Measurements from ENCODE around the gene TAPT1.

The TAPT1 gene

DNA sequence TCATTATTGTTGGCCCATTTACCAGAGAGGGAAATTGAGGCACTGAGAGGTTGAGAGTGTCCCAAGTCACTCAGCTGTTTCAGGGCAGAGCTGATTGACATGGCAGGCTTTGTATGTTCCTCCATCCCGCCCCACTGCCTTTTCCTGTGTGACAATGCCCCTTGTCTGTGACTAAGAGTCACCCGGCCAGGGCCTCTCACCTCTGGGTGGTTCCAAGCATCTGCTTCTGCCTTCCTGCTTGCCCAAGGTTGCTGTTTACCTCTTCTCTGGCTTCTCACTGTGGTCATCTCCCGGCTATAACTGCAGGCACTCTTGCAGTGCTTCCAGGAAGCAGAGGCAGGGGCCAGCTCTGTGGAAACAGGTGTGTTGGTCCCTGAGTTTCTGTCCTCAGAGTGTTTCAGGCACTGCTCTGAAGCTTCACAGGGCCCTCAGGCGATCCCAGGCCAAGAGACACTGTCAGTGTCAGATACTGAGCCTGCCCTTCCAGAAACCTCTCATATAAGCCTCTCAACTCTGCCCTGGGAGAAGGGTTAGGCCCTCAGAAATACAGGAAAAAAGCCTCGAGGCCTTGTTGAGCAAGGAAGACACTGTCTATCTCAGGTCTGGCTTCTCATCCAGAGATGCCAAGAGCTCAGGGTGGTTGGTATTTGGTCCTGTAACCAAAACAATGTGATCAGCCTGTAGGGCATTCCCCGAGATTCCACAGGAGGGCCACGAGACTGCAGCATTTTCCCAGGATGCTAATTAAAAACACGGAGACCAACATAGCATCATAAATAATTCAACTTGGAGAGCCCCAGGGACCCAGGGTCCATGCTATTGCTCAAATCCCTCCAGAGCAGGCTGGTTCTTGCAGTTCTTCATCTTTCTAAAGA lies 100.5 kb downstream of the TAPT1 start:
- H3K4me3 Mint-ChIP-seq = no peak overlapping the region
- H3K9me3 Mint-ChIP-seq (ENCODE audit: low read depth) = peaks cover 4% of the 10 kb centered on the region
- H3K4me1 Mint-ChIP-seq (ENCODE audit: low read depth) = peaks cover 39% of the 10 kb centered on the region
- no peaks in the 10 kb centered on the region for H3K36me3 Mint-ChIP-seq
- no peak overlapping the region for H3K27ac Mint-ChIP-seq
- H3K27me3 Mint-ChIP-seq = no peaks in the 10 kb centered on the region

DNA sequence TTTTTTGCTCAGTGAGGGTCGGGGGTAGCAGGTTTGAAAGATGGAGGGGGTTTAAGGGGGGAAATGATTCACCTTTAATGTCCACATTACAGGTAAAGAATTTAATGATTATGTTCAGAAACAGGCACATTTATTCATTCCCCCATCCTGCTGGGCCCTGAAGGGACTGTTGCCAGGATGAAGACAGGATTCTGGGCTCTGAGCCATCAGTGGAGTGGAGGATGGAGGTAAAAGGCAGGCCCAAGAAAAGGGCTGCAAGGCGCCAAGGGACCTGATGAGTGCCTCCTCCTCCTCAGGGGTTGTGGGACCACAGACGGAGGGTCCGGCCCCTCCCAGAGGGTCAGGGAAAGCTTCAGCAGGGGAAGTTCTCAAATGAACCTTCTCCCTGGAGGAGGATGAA lies 102.0 kb downstream of the TAPT1 start:
- H3K27ac Mint-ChIP-seq = no peak overlapping the region
- peaks cover 39% of the 10 kb centered on the region for H3K4me1 Mint-ChIP-seq (ENCODE audit: low read depth)
- H3K4me3 Mint-ChIP-seq = no peak overlapping the region
- no peaks in the 10 kb centered on the region for H3K36me3 Mint-ChIP-seq
- H3K27me3 Mint-ChIP-seq = no peaks in the 10 kb centered on the region
- peaks cover 4% of the 10 kb centered on the region for H3K9me3 Mint-ChIP-seq (ENCODE audit: low read depth)

DNA sequence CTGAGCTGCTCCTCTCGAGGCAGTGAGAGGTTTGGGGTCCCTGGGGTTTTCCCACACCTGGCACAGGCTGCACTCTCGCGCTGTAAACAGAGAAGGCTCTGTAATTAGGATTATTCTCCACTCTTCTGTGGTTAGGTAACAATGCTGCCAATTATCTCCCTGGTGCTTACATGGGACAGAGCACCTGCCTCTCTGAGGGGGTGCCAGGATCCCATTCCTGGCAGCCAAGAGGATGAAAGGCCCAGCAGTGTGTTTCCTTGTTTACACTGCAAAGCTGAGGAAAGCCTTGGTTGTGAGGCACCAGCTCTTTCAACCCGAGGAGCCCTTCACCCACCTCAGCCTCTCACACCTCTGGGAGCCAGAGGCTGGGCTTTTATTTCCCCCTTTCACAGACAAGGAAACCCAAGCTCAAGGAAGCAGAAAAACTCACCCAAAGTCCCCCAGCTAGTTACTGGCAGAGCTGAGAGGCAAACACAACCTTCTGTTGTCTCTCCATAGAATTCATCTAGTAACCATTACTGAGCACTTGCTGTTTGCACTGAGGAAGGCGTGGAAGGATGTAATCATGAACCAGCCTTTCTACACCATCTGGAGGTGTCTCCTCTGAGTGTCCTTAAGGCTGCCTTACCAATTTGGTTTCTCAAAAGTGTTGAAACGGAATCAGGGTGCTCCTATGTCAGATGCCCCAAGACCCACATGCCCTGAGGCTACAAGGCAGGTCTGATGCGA lies 102.8 kb downstream of the TAPT1 start:
- Mint-ChIP-seq H3K4me1 (ENCODE audit: low read depth) (peaks cover 39% of the 10 kb centered on the region), H3K36me3 (no peaks in the 10 kb centered on the region), H3K27ac (peak overlapping the region; percentile 82), H3K4me3 (no peak overlapping the region), H3K27me3 (no peaks in the 10 kb centered on the region), H3K9me3 (ENCODE audit: low read depth) (peaks cover 4% of the 10 kb centered on the region)

DNA sequence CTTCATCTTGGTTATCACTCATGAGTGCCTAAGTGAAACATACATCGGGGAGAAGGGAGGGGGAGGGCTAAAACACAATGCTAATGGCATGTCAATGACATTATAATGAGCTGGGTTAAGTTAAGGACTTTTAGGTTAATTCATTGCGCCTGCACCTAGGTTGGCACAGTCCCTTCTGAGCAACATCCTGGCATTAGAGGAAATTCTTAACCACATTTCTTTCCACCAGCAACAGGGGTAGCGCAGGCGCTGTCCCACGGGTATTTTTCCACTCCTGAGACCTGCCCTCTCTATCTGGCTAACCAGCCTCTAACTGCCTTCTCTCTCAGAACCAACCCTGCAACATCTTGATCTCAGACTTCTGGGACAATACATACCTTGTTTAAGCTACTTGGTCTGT lies 103.5 kb downstream of the TAPT1 start:
- H3K27me3 Mint-ChIP-seq = no peaks in the 10 kb centered on the region
- peak overlapping the region; percentile 82 for H3K27ac Mint-ChIP-seq
- H3K4me3 Mint-ChIP-seq = peak overlapping the region; percentile 47

DNA sequence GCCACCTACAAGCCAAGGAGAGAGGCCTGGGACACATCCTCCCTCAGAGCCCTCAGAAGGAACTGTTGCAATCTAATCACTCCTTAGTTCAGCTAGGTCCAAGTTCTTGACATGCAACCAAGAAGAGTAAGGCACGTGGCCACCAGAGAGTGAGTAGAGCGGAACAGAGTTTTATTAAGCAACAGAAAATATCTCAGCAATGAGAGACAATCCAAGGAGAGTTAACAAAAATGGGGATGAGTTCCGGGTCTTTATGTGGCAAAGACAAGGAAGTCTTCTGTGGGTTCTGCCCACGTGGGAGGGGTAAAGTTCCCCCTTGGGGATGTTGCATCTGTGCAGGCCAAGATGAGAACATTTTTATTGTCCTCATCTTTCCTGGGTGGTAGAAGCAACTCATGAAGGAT lies 104.0 kb downstream of the TAPT1 start:
- Mint-ChIP-seq H3K9me3 (ENCODE audit: low read depth) (peaks cover 4% of the 10 kb centered on the region), H3K4me3 (peak overlapping the region; percentile 54), H3K27me3 (no peaks in the 10 kb centered on the region), H3K27ac (peak overlapping the region; percentile 82), H3K36me3 (no peaks in the 10 kb centered on the region), H3K4me1 (ENCODE audit: low read depth) (peaks cover 39% of the 10 kb centered on the region)

More for the DNA sequence above, 103.5 kb downstream of the TAPT1 start:
- no peaks in the 10 kb centered on the region for H3K36me3 Mint-ChIP-seq
- peaks cover 4% of the 10 kb centered on the region for H3K9me3 Mint-ChIP-seq (ENCODE audit: low read depth)
- H3K4me1 Mint-ChIP-seq (ENCODE audit: low read depth) = peaks cover 39% of the 10 kb centered on the region

DNA sequence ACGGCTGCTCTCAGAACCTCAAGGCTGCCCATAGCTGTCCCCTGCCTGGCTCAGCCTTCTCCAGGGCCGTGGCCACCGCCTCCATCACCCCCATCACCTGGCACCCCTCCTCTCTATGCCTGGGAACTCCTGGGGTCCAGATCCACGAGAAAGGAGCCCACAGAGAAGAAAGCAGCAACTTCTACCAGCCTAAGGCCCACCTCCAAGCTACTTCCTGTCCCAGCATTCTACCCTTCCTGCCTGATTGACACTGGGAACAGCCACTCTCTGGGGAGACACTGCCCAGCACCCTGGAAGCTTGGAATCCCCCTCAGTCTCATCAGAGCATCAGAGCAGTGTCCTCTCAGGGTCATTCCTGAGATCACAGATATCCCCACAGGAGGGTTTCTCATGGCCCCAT lies 105.6 kb downstream of the TAPT1 start:
- no peaks in the 10 kb centered on the region for H3K36me3 Mint-ChIP-seq
- no peak overlapping the region for H3K27ac Mint-ChIP-seq
- no peak overlapping the region for H3K4me3 Mint-ChIP-seq
- no peaks in the 10 kb centered on the region for H3K27me3 Mint-ChIP-seq
- peaks cover 4% of the 10 kb centered on the region for H3K9me3 Mint-ChIP-seq (ENCODE audit: low read depth)
- peaks cover 35% of the 10 kb centered on the region for H3K4me1 Mint-ChIP-seq (ENCODE audit: low read depth)

DNA sequence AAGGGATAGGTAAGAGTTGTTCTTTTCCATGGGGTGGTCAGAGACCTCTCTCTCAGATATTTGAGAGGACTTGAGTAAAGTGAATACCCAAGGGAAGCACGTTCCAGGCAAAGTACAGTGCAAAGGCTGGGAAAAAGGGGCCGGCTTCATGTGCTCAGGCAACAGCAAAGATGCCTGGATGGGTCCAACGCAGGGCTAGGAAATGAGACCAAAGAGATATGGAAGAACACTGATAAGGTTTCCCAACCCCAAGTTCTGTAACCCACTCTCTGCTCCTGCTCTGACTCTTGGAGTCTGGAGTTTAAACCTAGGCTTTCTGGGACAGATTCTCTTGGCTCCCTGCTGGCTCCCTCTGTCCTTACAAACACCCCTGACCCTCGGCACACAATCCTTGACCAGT lies 106.3 kb downstream of the TAPT1 start:
- Mint-ChIP-seq H3K27me3 (no peaks in the 10 kb centered on the region), H3K4me1 (ENCODE audit: low read depth) (peaks cover 33% of the 10 kb centered on the region), H3K36me3 (no peaks in the 10 kb centered on the region), H3K27ac (no peak overlapping the region), H3K4me3 (no peak overlapping the region), H3K9me3 (ENCODE audit: low read depth) (peaks cover 4% of the 10 kb centered on the region)

DNA sequence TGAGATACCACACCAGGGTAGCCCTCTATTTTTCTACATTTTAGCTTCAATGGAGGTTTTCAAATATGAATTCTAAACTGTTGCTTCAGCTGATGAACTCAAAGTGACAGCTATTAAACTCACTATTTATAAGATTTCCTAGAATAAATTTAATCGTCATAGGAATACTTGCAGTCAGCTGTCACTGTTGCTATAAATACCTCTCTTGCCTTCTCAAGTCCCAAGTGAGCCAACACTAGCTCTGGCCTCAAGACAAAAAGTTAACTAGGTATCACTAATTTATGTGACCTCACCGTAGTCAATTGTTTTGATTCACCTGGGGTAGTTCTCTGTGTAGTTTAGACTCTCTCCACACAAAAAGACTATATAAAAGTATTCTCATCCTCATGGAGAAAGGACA lies 108.2 kb downstream of the TAPT1 start:
- Mint-ChIP-seq H3K4me3 (no peak overlapping the region), H3K27ac (no peak overlapping the region), H3K9me3 (ENCODE audit: low read depth) (peaks cover 4% of the 10 kb centered on the region), H3K36me3 (no peaks in the 10 kb centered on the region), H3K27me3 (no peaks in the 10 kb centered on the region), H3K4me1 (ENCODE audit: low read depth) (peaks cover 20% of the 10 kb centered on the region)

DNA sequence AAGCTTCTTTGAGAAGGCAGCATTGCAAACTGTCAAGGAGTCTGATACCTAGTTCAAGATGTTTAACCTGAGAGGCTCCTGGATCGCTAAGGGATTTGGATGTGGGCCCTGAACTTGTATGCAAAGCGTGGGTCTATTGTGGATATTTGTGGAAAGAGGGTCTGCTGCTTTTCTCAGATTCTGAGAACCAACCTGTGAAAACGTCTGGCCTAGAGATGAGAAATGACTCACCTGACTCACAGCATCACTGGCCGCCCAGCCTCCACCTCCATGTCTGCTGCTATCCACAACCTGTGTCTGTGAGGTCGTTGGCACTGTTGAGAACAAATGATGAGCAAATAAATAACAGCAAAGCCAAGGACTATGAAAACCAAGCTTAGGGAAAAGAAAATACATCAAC lies 109.1 kb downstream of the TAPT1 start:
- Mint-ChIP-seq H3K9me3 (ENCODE audit: low read depth) (peaks cover 4% of the 10 kb centered on the region), H3K27ac (no peak overlapping the region), H3K4me3 (no peak overlapping the region), H3K4me1 (ENCODE audit: low read depth) (peaks cover 11% of the 10 kb centered on the region), H3K36me3 (no peaks in the 10 kb centered on the region), H3K27me3 (no peaks in the 10 kb centered on the region)

DNA sequence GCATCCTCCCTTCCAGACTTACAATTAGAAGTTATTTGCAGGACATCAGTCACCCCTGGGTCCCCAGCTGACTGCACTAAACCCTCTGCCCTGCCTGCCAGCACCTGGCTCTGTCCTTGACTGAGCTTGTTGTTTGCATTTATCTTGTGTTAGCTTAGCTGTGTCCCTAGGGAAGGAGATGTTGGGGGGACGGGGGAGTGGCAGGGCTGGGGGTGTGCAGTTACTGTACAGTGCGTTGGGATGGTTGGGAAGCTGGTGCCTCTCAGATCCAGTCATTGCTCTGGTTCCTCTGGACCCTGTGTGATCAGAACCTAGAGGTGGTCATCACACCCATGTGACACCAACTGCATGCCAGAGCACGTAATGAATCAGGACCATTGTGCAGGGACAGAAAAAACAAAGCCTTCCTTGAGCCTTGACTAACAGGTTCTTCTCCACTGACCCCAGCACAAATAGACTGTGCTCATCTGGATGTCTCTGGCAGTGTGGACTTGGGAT lies 109.7 kb downstream of the TAPT1 start:
- H3K27ac Mint-ChIP-seq = no peak overlapping the region
- H3K9me3 Mint-ChIP-seq (ENCODE audit: low read depth) = peaks cover 4% of the 10 kb centered on the region
- no peaks in the 10 kb centered on the region for H3K36me3 Mint-ChIP-seq
- H3K4me1 Mint-ChIP-seq (ENCODE audit: low read depth) = peaks cover 5% of the 10 kb centered on the region
- H3K27me3 Mint-ChIP-seq = no peaks in the 10 kb centered on the region
- H3K4me3 Mint-ChIP-seq = no peak overlapping the region

DNA sequence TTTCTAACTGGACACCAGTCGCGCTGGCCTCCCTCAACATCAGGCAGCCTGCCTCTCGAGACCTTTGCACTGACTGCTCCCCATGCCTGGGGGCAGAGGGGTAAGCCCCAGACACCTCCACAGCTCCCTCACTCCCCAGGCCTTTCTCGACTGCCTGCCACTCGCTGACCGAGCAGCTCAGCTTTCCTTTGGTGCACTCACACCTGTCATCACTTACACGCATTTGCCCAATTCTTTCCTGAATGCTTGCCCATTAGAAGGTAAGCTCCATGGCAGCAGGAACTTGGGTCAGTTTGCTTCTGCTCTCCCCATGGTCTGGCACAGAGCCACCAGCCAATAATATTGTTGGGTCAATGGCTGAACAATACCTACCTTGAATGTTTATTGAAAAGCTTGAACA lies 110.3 kb downstream of the TAPT1 start:
- Mint-ChIP-seq H3K36me3 (no peaks in the 10 kb centered on the region), H3K4me1 (ENCODE audit: low read depth) (no peaks in the 10 kb centered on the region), H3K27ac (no peak overlapping the region), H3K9me3 (ENCODE audit: low read depth) (no peaks in the 10 kb centered on the region), H3K4me3 (no peak overlapping the region), H3K27me3 (no peaks in the 10 kb centered on the region)

DNA sequence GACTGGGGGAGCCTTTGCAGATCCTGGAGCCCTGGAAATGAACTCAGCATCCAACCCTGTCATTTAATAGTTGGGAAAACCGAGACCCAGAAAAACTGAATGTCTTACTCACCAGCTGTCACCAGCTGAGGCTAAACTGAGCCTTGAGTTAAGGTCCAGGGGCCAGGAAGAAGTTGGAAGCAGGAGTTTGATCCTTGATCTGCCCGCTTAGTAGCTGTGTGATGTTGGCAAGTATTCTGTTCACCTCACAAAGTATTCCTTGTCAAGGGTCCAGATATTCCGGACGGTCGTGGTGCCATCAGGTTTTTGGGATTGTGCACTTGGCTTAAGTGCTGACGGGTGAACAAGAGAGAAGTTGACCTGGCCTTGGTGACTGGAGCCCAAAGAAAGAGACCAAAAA lies 111.7 kb downstream of the TAPT1 start:
- Mint-ChIP-seq H3K9me3 (ENCODE audit: low read depth) (no peaks in the 10 kb centered on the region), H3K36me3 (no peaks in the 10 kb centered on the region), H3K4me1 (ENCODE audit: low read depth) (no peaks in the 10 kb centered on the region), H3K4me3 (no peak overlapping the region), H3K27ac (no peak overlapping the region), H3K27me3 (no peaks in the 10 kb centered on the region)

DNA sequence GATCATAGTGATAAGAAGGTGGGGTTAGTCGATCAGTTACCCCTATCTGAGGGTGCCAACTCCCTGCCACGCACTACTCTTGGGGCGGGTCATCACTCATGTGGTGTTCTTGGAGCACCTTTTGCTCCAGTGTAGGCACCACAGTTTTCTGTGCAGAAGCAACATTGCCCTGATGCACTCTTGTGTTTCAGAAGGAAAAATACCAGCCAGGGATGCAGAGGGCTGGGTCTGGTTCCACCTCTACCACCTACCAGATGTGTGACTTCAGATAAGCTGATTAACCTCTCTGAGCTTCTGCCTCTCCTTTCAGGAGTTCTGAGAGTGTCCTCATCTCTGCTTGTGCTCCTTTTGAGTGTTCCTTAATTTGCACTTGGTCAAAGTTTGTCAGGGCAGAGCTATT lies 112.5 kb downstream of the TAPT1 start:
- Mint-ChIP-seq H3K9me3 (ENCODE audit: low read depth) (no peaks in the 10 kb centered on the region), H3K4me3 (no peak overlapping the region), H3K27ac (no peak overlapping the region), H3K36me3 (no peaks in the 10 kb centered on the region), H3K27me3 (no peaks in the 10 kb centered on the region), H3K4me1 (ENCODE audit: low read depth) (no peaks in the 10 kb centered on the region)

DNA sequence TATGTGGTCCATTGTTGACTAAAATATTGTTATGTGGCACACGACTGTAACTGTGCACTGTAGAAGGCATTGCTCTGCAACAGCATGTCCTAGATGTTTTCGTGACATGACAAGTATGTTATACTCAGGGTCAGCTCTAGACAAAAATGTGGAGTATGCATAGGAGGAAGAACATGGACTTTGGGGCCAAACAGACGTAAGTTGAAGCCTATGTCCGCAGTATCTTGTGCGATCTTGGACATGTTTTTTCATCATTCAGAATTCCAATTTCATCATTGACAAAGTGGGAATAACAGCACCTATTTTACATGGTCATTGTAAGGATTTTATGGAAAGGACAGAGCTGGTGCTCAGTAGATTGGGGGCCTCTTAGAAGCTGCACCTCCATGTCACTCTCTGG lies 114.7 kb downstream of the TAPT1 start:
- Mint-ChIP-seq H3K4me1 (ENCODE audit: low read depth) (no peaks in the 10 kb centered on the region), H3K9me3 (ENCODE audit: low read depth) (no peaks in the 10 kb centered on the region), H3K27me3 (no peaks in the 10 kb centered on the region), H3K36me3 (no peaks in the 10 kb centered on the region), H3K27ac (no peak overlapping the region), H3K4me3 (no peak overlapping the region)

DNA sequence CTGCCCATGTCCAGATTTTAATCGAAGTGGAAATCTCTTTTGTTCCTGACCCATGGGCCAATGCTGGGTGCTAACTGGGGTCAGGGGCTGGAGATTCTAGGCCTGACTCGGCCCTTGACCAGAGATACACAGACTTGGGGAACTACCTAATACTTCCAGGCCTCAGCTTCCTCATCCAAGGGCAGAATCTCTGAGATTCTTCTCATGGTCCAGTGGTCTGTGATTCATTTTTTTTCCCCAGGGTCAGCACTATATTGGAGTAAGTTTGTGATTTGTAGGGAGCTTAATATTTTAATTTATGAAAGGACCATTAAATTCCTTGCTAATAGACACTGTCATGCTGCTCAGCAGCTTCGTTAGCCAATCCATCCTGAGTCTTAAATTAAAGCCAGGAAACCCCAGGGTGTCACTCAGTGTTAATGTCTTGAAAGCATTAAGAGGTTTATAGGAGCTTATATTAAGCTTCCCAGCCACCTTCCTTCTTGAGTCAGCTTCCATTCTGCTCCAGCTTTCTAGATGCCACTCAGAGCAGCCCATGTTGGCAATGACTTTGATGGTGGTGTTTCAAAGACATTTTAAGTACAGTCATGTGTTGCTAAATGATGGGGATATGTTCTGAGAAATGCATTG lies 115.5 kb downstream of the TAPT1 start:
- H3K27me3 Mint-ChIP-seq = no peaks in the 10 kb centered on the region
- no peak overlapping the region for H3K4me3 Mint-ChIP-seq
- H3K36me3 Mint-ChIP-seq = no peaks in the 10 kb centered on the region
- H3K27ac Mint-ChIP-seq = no peak overlapping the region
- H3K4me1 Mint-ChIP-seq (ENCODE audit: low read depth) = no peaks in the 10 kb centered on the region
- no peaks in the 10 kb centered on the region for H3K9me3 Mint-ChIP-seq (ENCODE audit: low read depth)

Data from activated naive CD8-positive, alpha-beta T cell (primary cell).